ENCODE measurements around the gene SLC43A3.

The SLC43A3 gene

DNA sequence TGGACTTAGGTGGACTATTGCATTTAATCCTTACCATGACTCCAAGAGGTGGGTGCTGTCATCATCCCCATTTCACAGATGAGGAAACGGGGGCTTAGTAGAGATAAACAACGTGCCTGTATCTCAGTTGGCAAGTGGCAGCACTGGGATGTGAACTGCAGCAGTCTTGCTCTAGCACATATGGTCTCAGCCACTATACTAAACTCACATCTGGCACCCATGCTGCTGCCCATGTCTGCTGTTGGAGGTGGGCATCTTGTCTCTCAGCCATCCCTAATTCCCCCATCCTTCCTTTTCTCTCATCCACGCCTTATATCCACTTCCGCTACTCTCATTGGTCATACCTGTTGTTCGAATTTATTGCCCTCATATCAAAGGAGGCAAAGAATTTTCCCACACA, 49.8 kb downstream of the SLC43A3 start:
- Mint-ChIP-seq H3K27me3 (ENCODE audit: low read depth, poor library complexity) (peaks cover 34% of the 10 kb centered on the region), H3K4me1 (peaks cover 10% of the 10 kb centered on the region)
- no peak for DNase-seq

GRCh38 chr11:57376095-57377090, 50.5 kb downstream of the SLC43A3 start:
- Mint-ChIP-seq H3K9me3 (no peaks in the 10 kb centered on the region), H3K4me1 (peaks cover 10% of the 10 kb centered on the region), H3K4me3 (no peak overlapping the region), H3K36me3 (ENCODE audit: low read depth) (no peaks in the 10 kb centered on the region), H3K27ac (no peak overlapping the region), H3K27me3 (ENCODE audit: low read depth, poor library complexity) (peaks cover 31% of the 10 kb centered on the region)
- TF ChIP-seq CTCF (IDR thresholded peaks at IDR 0.05): no peak
- DNase-seq: no peak

More for the DNA sequence above, 49.8 kb downstream of the SLC43A3 start:
- H3K36me3 Mint-ChIP-seq (ENCODE audit: low read depth): no peaks in the 10 kb centered on the region
- no peak overlapping the region for H3K27ac Mint-ChIP-seq
- no peaks in the 10 kb centered on the region for H3K9me3 Mint-ChIP-seq
- TF ChIP-seq CTCF (IDR thresholded peaks at IDR 0.05): no peak
- H3K4me3 Mint-ChIP-seq: peak overlapping the region; percentile 7

DNA sequence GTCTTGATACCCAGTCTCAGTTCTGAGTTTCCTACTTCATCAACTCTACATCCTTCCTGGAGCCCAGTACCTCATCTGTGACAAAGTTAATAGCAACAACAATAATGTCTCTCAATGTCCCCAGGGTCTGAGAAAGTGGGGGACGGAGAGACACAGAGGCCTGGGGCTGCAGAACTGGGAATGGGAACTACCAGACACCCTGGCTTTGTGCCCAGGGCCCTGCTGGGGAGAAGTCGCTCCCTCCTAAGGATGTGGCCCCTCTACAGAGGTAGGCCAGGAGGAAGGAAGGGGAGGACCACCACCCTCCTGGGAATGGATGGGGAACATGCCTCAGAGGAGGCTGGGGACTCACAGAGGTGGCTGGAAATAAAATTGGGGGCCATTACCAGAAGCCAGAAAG, 51.4 kb downstream of the SLC43A3 start:
- Mint-ChIP-seq H3K4me3 (no peak overlapping the region), H3K36me3 (ENCODE audit: low read depth) (no peaks in the 10 kb centered on the region), H3K4me1 (peaks cover 10% of the 10 kb centered on the region), H3K27ac (no peak overlapping the region), H3K9me3 (no peaks in the 10 kb centered on the region), H3K27me3 (ENCODE audit: low read depth, poor library complexity) (peaks cover 22% of the 10 kb centered on the region)
- TF ChIP-seq CTCF (IDR thresholded peaks at IDR 0.05): no peak
- DNase-seq: no peak

DNA sequence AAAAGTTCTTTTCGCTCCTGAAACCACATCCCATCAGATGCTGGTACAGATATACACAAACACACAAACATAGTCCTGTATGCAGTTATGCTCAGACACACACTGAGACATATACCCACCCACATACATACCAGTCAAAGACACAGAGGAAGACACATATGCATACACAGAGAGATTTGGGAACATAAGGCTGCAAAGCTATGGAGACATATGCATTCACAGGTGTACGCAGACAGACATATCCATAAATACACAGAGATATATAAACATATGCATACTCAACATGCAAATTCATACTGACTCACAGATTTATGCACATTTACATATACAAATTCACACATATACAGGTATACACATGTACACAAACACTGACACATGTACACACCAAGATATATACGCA, 52.0 kb downstream of the SLC43A3 start:
- H3K9me3 Mint-ChIP-seq: no peaks in the 10 kb centered on the region
- H3K4me1 Mint-ChIP-seq: peaks cover 10% of the 10 kb centered on the region
- no peak for TF ChIP-seq CTCF (IDR thresholded peaks at IDR 0.05)
- H3K4me3 Mint-ChIP-seq: no peak overlapping the region
- peaks cover 21% of the 10 kb centered on the region for H3K27me3 Mint-ChIP-seq (ENCODE audit: low read depth, poor library complexity)
- H3K27ac Mint-ChIP-seq: no peak overlapping the region
- H3K36me3 Mint-ChIP-seq (ENCODE audit: low read depth): no peaks in the 10 kb centered on the region
- no peak for DNase-seq

DNA sequence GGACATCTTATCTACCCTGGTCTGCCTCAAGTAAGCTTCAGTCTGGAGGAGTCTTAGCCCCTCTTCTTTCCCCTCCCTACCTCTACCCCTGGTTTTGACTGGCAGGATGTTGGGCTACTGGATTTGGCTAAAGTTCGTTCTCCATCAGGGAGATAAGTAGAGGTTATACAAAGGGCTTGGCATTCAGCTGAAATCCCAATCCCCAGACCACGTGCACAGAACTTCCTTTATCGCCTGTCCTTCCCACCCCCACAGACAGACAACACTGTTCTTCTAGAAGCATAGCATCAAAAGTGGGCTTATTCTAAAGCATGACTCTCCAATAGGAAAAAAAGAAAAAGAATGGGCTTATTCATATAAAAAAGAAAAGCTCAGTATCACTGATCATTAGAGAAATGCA, 53.8 kb downstream of the SLC43A3 start:
- no peak overlapping the region for H3K4me3 Mint-ChIP-seq
- no peaks in the 10 kb centered on the region for H3K9me3 Mint-ChIP-seq
- TF ChIP-seq CTCF (IDR thresholded peaks at IDR 0.05): no peak
- H3K4me1 Mint-ChIP-seq: peaks cover 10% of the 10 kb centered on the region
- no peaks in the 10 kb centered on the region for H3K36me3 Mint-ChIP-seq (ENCODE audit: low read depth)
- no peak overlapping the region for H3K27ac Mint-ChIP-seq
- H3K27me3 Mint-ChIP-seq (ENCODE audit: low read depth, poor library complexity): peaks cover 16% of the 10 kb centered on the region
- no peak for DNase-seq

DNA sequence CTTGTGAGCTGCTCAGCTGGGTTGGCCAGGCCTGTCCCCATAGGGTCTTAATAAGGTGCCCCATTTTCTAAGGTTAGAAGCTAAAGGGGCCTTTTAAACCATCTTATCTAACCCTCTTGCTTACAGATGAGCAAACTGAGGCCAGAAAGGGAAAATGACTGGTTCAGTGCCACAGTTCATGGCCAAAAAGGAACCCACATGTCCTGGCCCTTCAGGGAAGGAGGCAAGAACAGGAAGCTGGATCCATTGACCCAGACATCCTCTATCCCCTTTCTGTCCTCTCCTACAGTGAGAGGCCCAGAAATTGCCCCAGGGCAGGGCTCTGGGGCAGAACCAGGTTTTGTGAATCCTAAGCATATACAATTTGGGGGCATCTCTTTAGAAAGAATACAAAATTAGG, 56.0 kb downstream of the SLC43A3 start:
- Mint-ChIP-seq H3K27ac (no peak overlapping the region), H3K36me3 (ENCODE audit: low read depth) (no peaks in the 10 kb centered on the region), H3K4me1 (peaks cover 5% of the 10 kb centered on the region), H3K4me3 (no peak overlapping the region), H3K9me3 (no peaks in the 10 kb centered on the region), H3K27me3 (ENCODE audit: low read depth, poor library complexity) (peaks cover 3% of the 10 kb centered on the region)
- DNase-seq: no peak
- TF ChIP-seq CTCF (IDR thresholded peaks at IDR 0.05): no peak
